Loucy (cell line): Measurements from ENCODE around the gene TBP.

Source experiments
- H2AFZ ChIP-seq: fragments of 200-600 bp; sonication (generic); 2 replicates; pipeline ENCODE4 v1.6.0; 2016; ENCODE audit warnings: antibody characterized with exemption, mild to moderate bottlenecking, low read length, moderate library complexity
- H3F3A ChIP-seq: fragments of 200-600 bp; 2 replicates; pipeline ENCODE4 v1.6.0; 2016; ENCODE audit warnings: antibody characterized with exemption, low read depth, mild to moderate bottlenecking
- H3K27me3 ChIP-seq: fragments of 200-600 bp; sonication (generic); 2 replicates; pipeline ENCODE4 v1.6.1; 2014; ENCODE audit warnings: low read length, mild to moderate bottlenecking; ENCODE audit not compliant: insufficient read depth, poor library complexity, severe bottlenecking
- H3K36me3 ChIP-seq: fragments of 200-600 bp; sonication (generic); 2 replicates; pipeline ENCODE4 v1.6.1; 2016; ENCODE audit warnings: low read length; ENCODE audit not compliant: insufficient read depth
- H3K4me1 ChIP-seq: fragments of 200-600 bp; sonication (generic); 2 replicates; pipeline ENCODE4 v1.5.1; 2014; ENCODE audit warnings: low read length, mild to moderate bottlenecking; ENCODE audit not compliant: insufficient read depth, poor library complexity, severe bottlenecking
- H3K4me2 ChIP-seq: fragments of 200-600 bp; sonication (generic); 2 replicates; pipeline ENCODE4 v1.6.0; 2014; ENCODE audit warnings: antibody characterized with exemption, low read length, low read depth, mild to moderate bottlenecking; ENCODE audit not compliant: poor library complexity, severe bottlenecking
- H3K4me3 ChIP-seq: fragments of 200-600 bp; sonication (generic); 2 replicates; pipeline ENCODE4 v1.5.1; 2014; ENCODE audit warnings: low read length, mild to moderate bottlenecking, mixed read lengths; ENCODE audit not compliant: poor library complexity, severe bottlenecking
- H3K79me2 ChIP-seq: fragments of 200-600 bp; sonication (generic); 2 replicates; pipeline ENCODE4 v1.6.1; 2014; ENCODE audit warnings: low read length; ENCODE audit not compliant: insufficient read depth
- H3K9ac ChIP-seq: fragments of 200-600 bp; sonication (generic); 2 replicates; pipeline ENCODE4 v1.6.0; 2014; ENCODE audit warnings: mild to moderate bottlenecking, low read depth, low read length, moderate library complexity; ENCODE audit not compliant: poor library complexity, severe bottlenecking
- H3K9me2 ChIP-seq: fragments of 200-600 bp; sonication (generic); replicated peaks from 2 replicates; pipeline ENCODE4 v1.6.1; 2016; ENCODE audit warnings: low read depth, low read length, mixed read lengths
- H3K9me3 ChIP-seq: fragments of 200-600 bp; sonication (generic); 2 replicates; pipeline ENCODE4 v1.6.1; 2014; ENCODE audit warnings: mild to moderate bottlenecking, antibody characterized with exemption, low read length, low read depth; ENCODE audit not compliant: insufficient read depth
- H4K20me1 ChIP-seq: fragments of 200-600 bp; sonication (generic); 2 replicates; pipeline ENCODE4 v1.6.0; 2014; ENCODE audit warnings: antibody characterized with exemption, low read length, mild to moderate bottlenecking; ENCODE audit not compliant: insufficient read depth, poor library complexity, severe bottlenecking
- EZH2phosphoT487 ChIP-seq: fragments of 200-600 bp; IDR thresholded peaks from 2 replicates; pipeline ENCODE4 v1.6.1; 2018; ENCODE audit warnings: antibody characterized with exemption, mild to moderate bottlenecking, moderate library complexity, borderline replicate concordance
- TF ChIP-seq, protein P1 (sequence below): fragments of 200-600 bp; sonication (generic); conservative IDR thresholded peaks from 2 replicates; pipeline ENCODE4 v1.5.1; 2014; ENCODE audit warnings: mild to moderate bottlenecking, antibody characterized with exemption, low read length

Gene TBP

GRCh38 chr6:170575250-170575649 lies 21.1 kb downstream of the TBP start:
- no peak overlapping the region for H3K4me3 ChIP-seq
- no peaks in the 10 kb centered on the region for H4K20me1 ChIP-seq
- no peaks in the 10 kb centered on the region for H3F3A ChIP-seq
- H3K9me3 ChIP-seq, result no peaks in the 10 kb centered on the region
- H3K4me2 ChIP-seq, result no peak overlapping the region
- H3K9ac ChIP-seq, result no peak overlapping the region
- peaks cover 38% of the 10 kb centered on the region; the same call in 1 of the 2 replicates for H3K36me3 ChIP-seq
- no peaks in the 10 kb centered on the region for H3K79me2 ChIP-seq
- H3K27me3 ChIP-seq, result no peaks in the 10 kb centered on the region
- H3K4me1 ChIP-seq, result no peaks in the 10 kb centered on the region
- H2AFZ ChIP-seq, result no peak overlapping the region
- TF ChIP-seq, protein P1, sequence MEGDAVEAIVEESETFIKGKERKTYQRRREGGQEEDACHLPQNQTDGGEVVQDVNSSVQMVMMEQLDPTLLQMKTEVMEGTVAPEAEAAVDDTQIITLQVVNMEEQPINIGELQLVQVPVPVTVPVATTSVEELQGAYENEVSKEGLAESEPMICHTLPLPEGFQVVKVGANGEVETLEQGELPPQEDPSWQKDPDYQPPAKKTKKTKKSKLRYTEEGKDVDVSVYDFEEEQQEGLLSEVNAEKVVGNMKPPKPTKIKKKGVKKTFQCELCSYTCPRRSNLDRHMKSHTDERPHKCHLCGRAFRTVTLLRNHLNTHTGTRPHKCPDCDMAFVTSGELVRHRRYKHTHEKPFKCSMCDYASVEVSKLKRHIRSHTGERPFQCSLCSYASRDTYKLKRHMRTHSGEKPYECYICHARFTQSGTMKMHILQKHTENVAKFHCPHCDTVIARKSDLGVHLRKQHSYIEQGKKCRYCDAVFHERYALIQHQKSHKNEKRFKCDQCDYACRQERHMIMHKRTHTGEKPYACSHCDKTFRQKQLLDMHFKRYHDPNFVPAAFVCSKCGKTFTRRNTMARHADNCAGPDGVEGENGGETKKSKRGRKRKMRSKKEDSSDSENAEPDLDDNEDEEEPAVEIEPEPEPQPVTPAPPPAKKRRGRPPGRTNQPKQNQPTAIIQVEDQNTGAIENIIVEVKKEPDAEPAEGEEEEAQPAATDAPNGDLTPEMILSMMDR, result peak; percentile 50
- no peak for TF ChIP-seq EZH2phosphoT487
- no peaks in the 10 kb centered on the region for H3K9me2 ChIP-seq

- TF ChIP-seq, protein P1, result no peak
- TF ChIP-seq EZH2phosphoT487, result no peak
- Histone ChIP-seq H2AFZ (no peak overlapping the region), H3K4me2 (no peak overlapping the region), H3F3A (no peaks in the 10 kb centered on the region), H3K9me3 (no peaks in the 10 kb centered on the region), H3K27me3 (no peaks in the 10 kb centered on the region), H3K36me3 (peaks cover 13% of the 10 kb centered on the region; the same call in 1 of the 2 replicates), H3K9ac (no peak overlapping the region), H4K20me1 (peaks cover 14% of the 10 kb centered on the region), H3K4me1 (peaks cover 14% of the 10 kb centered on the region), H3K79me2 (peaks cover 21% of the 10 kb centered on the region), H3K4me3 (no peak overlapping the region), H3K9me2 (no peaks in the 10 kb centered on the region)
These were observed 24.7 kb downstream of the TBP start for GRCh38 chr6:170578909-170579308.

GRCh38 chr6:170583756-170584180 lies 29.6 kb downstream of the TBP start:
- no peaks in the 10 kb centered on the region; the same call in 1 of the 2 replicates for H3K9me3 ChIP-seq
- peak overlapping the region; percentile 88 for H3K4me3 ChIP-seq
- H3K4me1 ChIP-seq, result peaks cover 26% of the 10 kb centered on the region
- H3F3A ChIP-seq, result no peaks in the 10 kb centered on the region
- peak overlapping the region; percentile 93 for H2AFZ ChIP-seq
- H3K79me2 ChIP-seq, result peaks cover 28% of the 10 kb centered on the region
- H4K20me1 ChIP-seq, result peaks cover 14% of the 10 kb centered on the region
- no peaks in the 10 kb centered on the region for H3K9me2 ChIP-seq
- H3K9ac ChIP-seq, result peak overlapping the region; percentile 82
- H3K36me3 ChIP-seq, result peaks cover 5% of the 10 kb centered on the region; the same call in 1 of the 2 replicates
- TF ChIP-seq EZH2phosphoT487, result no peak
- TF ChIP-seq, protein P1, result peak; percentile 52
- no peaks in the 10 kb centered on the region for H3K27me3 ChIP-seq
- H3K4me2 ChIP-seq, result peak overlapping the region; percentile 95
